Measurements from ENCODE around the gene NTN1. TPM values are rescaled to one million over a fixed set of nuclear protein-coding genes. Genes with fewer than 3 reads are reported as not detected.
A peak's percentile ranks its signal among the peaks of the same experiment; 100 is the strongest.

The NTN1 gene
- total and polyA plus RNA-seq, 3 donors from 2014 or later: 4.8 to 8.8 (median 7.6) TPM

- Histone ChIP-seq H3K9me3 (no peaks in the 10 kb centered on the region), H3K27ac (peak overlapping the region; percentile 82 to 88), H3K4me3 (peak overlapping the region; percentile 60 to 69), H3K4me1 (peaks cover 12% of the 10 kb centered on the region), H3K36me3 (ENCODE audit: low read depth, missing control alignments) (no peaks in the 10 kb centered on the region), H3K27me3 (no peaks in the 10 kb centered on the region)
- no peak for TF ChIP-seq CTCF (IDR thresholded peaks at IDR 0.05)
- no peak for TF ChIP-seq POLR2A (IDR thresholded peaks at IDR 0.05)
- DNase-seq: peak; percentile 66
- intact Hi-C loops (cut with DNase I; ENCODE audit: low total_unique reads): no loop called here
- 10 to 61% methylated on average over 3 to 19 of the region's 84 CpGs for WGBS, 2 donors
These were observed 218.7 kb downstream of the NTN1 start for GRCh38 chr17:9239793-9240658.

GRCh38 chr17:9240659-9241370 lies 219.5 kb downstream of the NTN1 start:
- WGBS, 2 donors: 36 to 47% methylated on average over 6 to 13 of the region's 17 CpGs
- Histone ChIP-seq H3K4me1 (peaks cover 12% of the 10 kb centered on the region), H3K36me3 (ENCODE audit: low read depth, missing control alignments) (no peaks in the 10 kb centered on the region), H3K27ac (peak overlapping the region; percentile 82 to 88), H3K4me3 (peak overlapping the region; percentile 60 to 69), H3K27me3 (no peaks in the 10 kb centered on the region), H3K9me3 (no peaks in the 10 kb centered on the region)
- TF ChIP-seq POLR2A (IDR thresholded peaks at IDR 0.05): no peak
- TF ChIP-seq CTCF (IDR thresholded peaks at IDR 0.05): no peak
- intact Hi-C loops (cut with DNase I; ENCODE audit: low total_unique reads): no loop called here
- DNase-seq: peak; percentile 40

- DNase-seq: peak; percentile 33
- H3K27me3 ChIP-seq: no peaks in the 10 kb centered on the region
- peak overlapping the region; percentile 82 to 88 for H3K27ac ChIP-seq
- no peaks in the 10 kb centered on the region for H3K9me3 ChIP-seq
- H3K4me3 ChIP-seq: no peak overlapping the region
- no peaks in the 10 kb centered on the region for H3K36me3 ChIP-seq (ENCODE audit: low read depth, missing control alignments)
- 54 to 67% methylated on average over 8 to 10 of the region's 10 CpGs for WGBS, 2 donors
- intact Hi-C loops (cut with DNase I; ENCODE audit: low total_unique reads): no loop called here
- TF ChIP-seq POLR2A (IDR thresholded peaks at IDR 0.05): no peak
- no peak for TF ChIP-seq CTCF (IDR thresholded peaks at IDR 0.05)
- peaks cover 12% of the 10 kb centered on the region for H3K4me1 ChIP-seq
These were observed 220.0 kb downstream of the NTN1 start for GRCh38 chr17:9241371-9241712.

GRCh38 chr17:9241774-9242496 lies 220.6 kb downstream of the NTN1 start:
- no peaks in the 10 kb centered on the region for H3K9me3 ChIP-seq
- no peak overlapping the region for H3K4me3 ChIP-seq
- peaks cover 12% of the 10 kb centered on the region for H3K4me1 ChIP-seq
- H3K27ac ChIP-seq: no peak overlapping the region
- H3K27me3 ChIP-seq: no peaks in the 10 kb centered on the region
- H3K36me3 ChIP-seq (ENCODE audit: low read depth, missing control alignments): no peaks in the 10 kb centered on the region
- intact Hi-C loops (cut with DNase I; ENCODE audit: low total_unique reads): no loop called here
- 77 to 90% methylated on average over 11 to 14 of the region's 16 CpGs for WGBS, 2 donors
- no peak for TF ChIP-seq POLR2A (IDR thresholded peaks at IDR 0.05)
- no peak for TF ChIP-seq CTCF (IDR thresholded peaks at IDR 0.05)
- DNase-seq: no peak

All from testis (tissue), 3 donors.